Mucosa of descending colon (tissue), 3 donors: ENCODE measurements around the gene KCNJ6. TPM values are rescaled to one million over a fixed set of nuclear protein-coding genes. Genes with fewer than 3 reads are reported as not detected.

ENCODE experiments used
- ATAC-seq: fragments of 200-7000 bp; cut with Tn5 transposase; one replicate; pipeline ENCODE4 v1.9.1; 2020; ENCODE audit warnings: mild to moderate bottlenecking, moderate library complexity
- DNase-seq, 3 donors: peaks; one replicate each; pipeline ENCODE4 v3.0.0-alpha.2; 2020
- H3K36me3 ChIP-seq: fragments of 200-600 bp; one replicate; pipeline ENCODE4 v1.8.0; 2021; ENCODE audit warnings: low read depth, mild to moderate bottlenecking
- H3K4me1 ChIP-seq: fragments of 200-600 bp; one replicate; pipeline ENCODE4 v1.8.0; 2021; ENCODE audit warnings: low read depth, mild to moderate bottlenecking
- H3K4me3 ChIP-seq: fragments of 200-600 bp; one replicate; pipeline ENCODE4 v1.8.0; 2021; ENCODE audit warnings: mild to moderate bottlenecking
- H3K9me3 ChIP-seq: fragments of 200-600 bp; one replicate; pipeline ENCODE4 v1.8.0; 2021; ENCODE audit warnings: mild to moderate bottlenecking
- CTCF ChIP-seq: fragments of 200-600 bp; IDR thresholded peaks from one replicate; pipeline ENCODE4 v1.8.0; 2022; ENCODE audit warnings: antibody characterized with exemption, mild to moderate bottlenecking
- intact Hi-C, 2 donors: fragments of 100-400 bp; cut with DNase I in 1 of 2; cut with micrococcal nuclease in 1 of 2; formaldehyde crosslinking; loops; one replicate each; pipeline versions ENCODE4 v1.11.0 to v1.11.1; 2022; cut with DNase I, micrococcal nuclease
- total RNA-seq, 3 donors: library from RNA; stranded (reverse); fragmentation: NEBNext Ultra II Directional in 2 of 3; extraction: Animal tissue kit (Norgen Biotek cat#: 25700) in 2 of 3; gene quantifications; one replicate each; pipeline versions ENCODE4 v1.2.1 to v1.2.4, GENCODE V29; 2021 to 2023
- donor health status: DM: no; HTN: no; CAD: no; lungs with moderate emphysema.
- donor health status: DM: no; HTN: no; CAD: no.
- donor health status: DM: no; HTN: yes; CAD: no.

KCNJ6 gene
- total RNA-seq, 3 donors from 2014 or later = 0.09 to 0.19 (median 0.14) TPM

GRCh38 chr21:37710546-37711285 lies 205.5 kb downstream of the KCNJ6 start:
- TF ChIP-seq CTCF = no peak
- Histone ChIP-seq H3K36me3 (no peaks in the 10 kb centered on the region), H3K4me1 (no peaks in the 10 kb centered on the region), H3K4me3 (no peak overlapping the region), H3K9me3 (no peaks in the 10 kb centered on the region)
- peak in 1 of 3 donors; percentile 16 for DNase-seq
- peak; percentile 26 for ATAC-seq
- intact Hi-C loops = loop anchor here in 1 of 2 donors (10.0 kb wide), 1 partner anchor 414 kb away; no protein-coding TSS in a partner anchor

- Histone ChIP-seq H3K9me3 (no peaks in the 10 kb centered on the region), H3K36me3 (no peaks in the 10 kb centered on the region), H3K4me1 (no peaks in the 10 kb centered on the region), H3K4me3 (no peak overlapping the region)
- ATAC-seq (no peak), DNase-seq (no peak)
- TF ChIP-seq CTCF = no peak
- intact Hi-C loops = no loop called here
Measured at GRCh38 chr21:37704751-37705150, 211.5 kb downstream of the KCNJ6 start.

- no peak for TF ChIP-seq CTCF
- Histone ChIP-seq H3K4me3 (no peak overlapping the region), H3K9me3 (no peaks in the 10 kb centered on the region), H3K36me3 (no peaks in the 10 kb centered on the region), H3K4me1 (no peaks in the 10 kb centered on the region)
- ATAC-seq (no peak), DNase-seq (no peak)
- intact Hi-C loops = no loop called here
Measured at GRCh38 chr21:37702241-37702640, 214.0 kb downstream of the KCNJ6 start.

- ATAC-seq (peak; percentile 91), DNase-seq (peak in 1 of 3 donors; percentile 12)
- no peak overlapping the region for H3K4me3 ChIP-seq
- H3K9me3 ChIP-seq = no peaks in the 10 kb centered on the region
- peak; percentile 35 for TF ChIP-seq CTCF
- intact Hi-C loops = no loop called here
- H3K36me3 ChIP-seq = no peaks in the 10 kb centered on the region
- no peaks in the 10 kb centered on the region for H3K4me1 ChIP-seq
Measured at GRCh38 chr21:37700641-37701202, 215.5 kb downstream of the KCNJ6 start.

- no peak for TF ChIP-seq CTCF
- H3K36me3 ChIP-seq = no peaks in the 10 kb centered on the region
- H3K4me3 ChIP-seq = no peak overlapping the region
- DNase-seq (no peak), ATAC-seq (no peak)
- intact Hi-C loops = no loop called here
- H3K9me3 ChIP-seq = no peaks in the 10 kb centered on the region
- no peaks in the 10 kb centered on the region for H3K4me1 ChIP-seq
Measured at GRCh38 chr21:37699024-37699775, 217.1 kb downstream of the KCNJ6 start.
